Stimulated activated CD8-positive, alpha-beta memory T cell treated with anti-CD3 and anti-CD28 coated beads, Interleukin-4, amount 100 ng/mL, for 48 hours (primary cell): ENCODE results near the gene GRIK1.
"Not testable (repeated sequence)": the region's sequence is repeated elsewhere in the genome, so short reads cannot be mapped to it uniquely, and the experiment has no call there.

Source experiments
- DNase-seq: peaks from one replicate; pipeline ENCODE4 v3.0.0-alpha.2; 2020

The GRIK1 gene

DNA sequence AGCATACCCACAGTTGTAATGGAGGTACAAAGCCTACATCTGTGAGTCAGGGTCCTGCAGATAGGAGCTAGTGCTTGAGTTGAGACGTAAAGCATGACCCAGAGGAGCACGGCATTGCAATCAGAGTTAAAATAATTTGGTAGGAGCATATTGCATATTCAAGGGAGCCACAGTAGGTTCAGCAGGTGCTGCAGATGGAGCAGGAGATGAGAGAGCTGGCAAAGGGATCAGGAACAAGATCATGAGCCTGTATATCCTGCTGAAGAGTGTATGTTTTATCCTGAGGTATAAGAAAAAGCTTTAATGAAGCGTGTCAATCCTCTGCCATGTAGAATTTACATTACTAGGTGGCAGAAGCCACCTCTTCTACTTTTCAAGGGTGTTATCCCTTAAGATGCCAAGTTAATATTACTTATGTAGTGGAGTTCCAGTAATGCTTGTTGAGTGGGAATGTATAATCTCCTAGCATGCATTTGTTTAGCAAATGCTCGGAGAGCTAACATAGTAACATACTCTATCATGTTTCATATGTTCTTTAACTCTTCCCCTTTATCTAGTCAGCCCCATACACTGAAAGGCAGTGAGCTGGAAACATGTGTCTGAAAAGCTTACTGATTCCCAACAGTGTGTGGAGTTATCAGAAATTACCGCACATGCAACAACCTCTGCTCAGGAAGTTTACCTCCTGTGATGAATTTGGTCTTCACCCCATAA lies 300.3 kb downstream of the GRIK1 start:
- DNase-seq = no peak

GRCh38 chr21:29638761-29639327 lies 301.0 kb downstream of the GRIK1 start:
- DNase-seq = no peak

DNA sequence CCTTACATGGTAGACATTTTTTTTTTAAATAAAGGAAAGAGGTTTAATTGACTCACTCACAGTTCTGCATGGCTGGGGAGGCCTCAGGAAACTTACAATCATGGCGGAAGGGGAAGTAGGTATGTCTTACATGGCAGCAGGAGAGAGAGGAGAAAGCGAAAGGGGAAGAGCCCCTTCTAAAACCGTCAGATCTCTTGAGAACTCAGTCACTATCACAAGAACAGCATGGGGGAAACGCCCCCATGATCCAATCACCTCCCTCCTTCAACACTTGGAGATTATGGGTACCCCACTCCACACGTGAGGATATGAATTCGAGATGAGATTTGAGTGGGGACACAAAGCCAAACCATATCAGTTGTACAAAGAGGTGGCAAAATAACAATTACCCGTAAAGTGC lies 301.7 kb downstream of the GRIK1 start:
- DNase-seq = no peak

- DNase-seq = no peak
Measured at GRCh38 chr21:29637553-29637952, 302.2 kb downstream of the GRIK1 start.

DNA sequence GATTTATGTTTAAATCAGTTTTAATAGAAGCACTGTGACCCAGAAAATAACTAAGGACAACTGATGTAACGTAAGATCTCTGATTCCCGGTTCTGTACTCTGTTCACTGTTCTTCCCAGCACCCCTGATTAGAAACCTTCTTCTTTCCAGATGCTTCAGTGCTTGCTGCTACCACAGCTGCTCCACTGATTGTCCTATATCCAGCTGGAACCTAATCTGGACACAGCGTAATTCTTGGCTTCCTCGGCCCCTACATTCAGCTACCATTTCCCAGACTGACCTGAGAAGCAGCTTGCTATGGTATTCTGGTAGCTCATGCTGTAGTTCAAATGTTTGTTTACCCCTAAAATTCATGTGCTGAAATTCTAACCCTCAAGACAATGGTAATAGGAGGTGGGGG lies 302.7 kb downstream of the GRIK1 start:
- no peak for DNase-seq

DNA sequence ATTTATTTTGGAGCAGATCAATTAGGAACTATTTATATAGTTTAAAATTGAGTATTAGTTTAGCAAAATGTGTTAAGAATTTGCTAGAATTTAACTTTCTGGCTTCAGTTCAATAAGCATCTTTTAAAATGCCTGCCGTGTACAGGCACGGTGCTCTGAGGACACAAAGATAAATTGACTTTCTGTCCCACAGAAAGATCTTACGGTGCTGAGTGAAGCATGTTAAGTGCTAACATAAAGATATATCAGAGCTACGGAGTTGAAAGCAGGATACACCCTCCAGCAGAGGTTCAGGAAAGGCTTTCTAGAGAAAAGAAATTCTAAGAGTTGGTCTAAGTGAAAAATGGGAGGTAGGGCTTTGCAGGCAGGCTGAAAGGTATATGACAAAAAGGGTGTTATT lies 305.4 kb downstream of the GRIK1 start:
- no peak for DNase-seq

GRCh38 chr21:29633756-29634155 lies 306.0 kb downstream of the GRIK1 start:
- no peak for DNase-seq

DNA sequence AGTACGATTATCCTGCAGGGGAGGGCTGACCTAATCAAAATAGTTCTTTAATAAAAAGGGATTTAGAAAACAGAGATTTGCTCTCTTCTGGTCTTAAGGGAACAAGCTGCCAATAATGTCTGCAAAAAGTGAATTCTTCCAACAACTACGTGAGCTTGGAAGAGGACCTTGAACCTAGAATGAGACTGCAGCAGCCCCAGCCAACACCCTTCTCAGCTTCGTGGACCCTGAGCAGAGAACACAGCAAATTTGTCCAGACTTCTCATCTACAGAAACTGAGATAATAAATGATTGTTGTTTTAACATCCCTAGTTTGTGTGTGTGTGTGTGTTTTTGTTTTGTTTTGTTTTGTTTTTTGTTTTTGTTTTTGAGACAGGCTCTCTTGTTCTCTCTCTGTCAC lies 309.4 kb downstream of the GRIK1 start:
- DNase-seq = no peak

DNA sequence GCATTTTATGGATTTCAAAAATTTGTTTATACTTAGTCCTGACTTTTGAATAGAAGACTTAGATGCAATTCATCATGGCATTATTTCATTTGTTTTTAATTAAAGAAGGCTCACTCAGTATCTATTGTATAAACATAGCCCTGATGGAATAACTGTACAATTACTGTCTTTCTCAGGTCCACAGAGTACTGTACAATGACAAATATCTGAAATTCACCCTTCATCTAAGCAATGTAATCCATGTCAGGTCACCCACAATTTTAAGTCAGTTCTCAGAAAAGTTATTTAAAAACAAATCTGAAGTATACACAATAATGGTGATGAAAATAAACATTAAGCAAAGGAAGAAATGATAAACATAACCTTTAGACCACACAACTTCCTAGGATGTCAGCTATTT lies 311.9 kb downstream of the GRIK1 start:
- DNase-seq = no peak

GRCh38 chr21:29626801-29627470 lies 312.9 kb downstream of the GRIK1 start:
- no peak for DNase-seq

DNA sequence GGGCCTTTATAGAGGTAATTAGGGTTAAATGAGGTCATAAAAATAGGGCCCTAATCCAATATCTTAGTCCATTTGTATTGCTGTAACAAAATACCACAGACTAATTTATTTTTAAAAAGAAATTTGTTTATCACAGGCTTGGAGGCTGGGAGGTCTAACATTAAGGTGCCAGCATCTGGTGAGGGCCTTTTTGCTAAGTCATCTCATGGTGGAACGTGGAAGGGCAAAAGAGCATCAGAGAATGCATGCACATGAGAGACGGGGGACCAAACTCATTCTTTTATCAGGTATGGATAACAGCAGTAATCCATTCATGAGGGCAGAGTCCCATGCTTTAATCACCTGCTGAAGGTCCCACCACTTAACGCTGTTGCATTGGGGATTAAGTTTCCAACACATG lies 313.8 kb downstream of the GRIK1 start:
- no peak for DNase-seq

DNA sequence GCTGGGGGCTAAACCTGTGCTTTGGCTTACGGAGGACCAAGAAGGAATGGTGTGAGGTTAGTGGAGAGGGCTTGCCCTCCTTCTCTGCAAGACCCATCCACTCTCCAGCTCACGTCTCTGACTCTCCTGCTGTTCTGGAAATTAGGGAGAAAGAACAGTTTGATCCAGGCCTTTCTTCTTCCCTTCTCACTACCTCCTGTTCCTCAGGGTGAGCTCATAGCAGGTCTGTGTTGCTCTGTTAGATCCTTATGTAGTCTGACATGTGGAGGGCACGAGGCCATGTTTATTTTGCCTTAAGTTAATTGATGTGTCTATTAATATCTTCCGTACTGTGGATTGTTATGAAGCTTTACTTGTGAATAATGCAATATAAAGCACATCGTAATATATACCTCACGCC lies 315.0 kb downstream of the GRIK1 start:
- no peak for DNase-seq

DNA sequence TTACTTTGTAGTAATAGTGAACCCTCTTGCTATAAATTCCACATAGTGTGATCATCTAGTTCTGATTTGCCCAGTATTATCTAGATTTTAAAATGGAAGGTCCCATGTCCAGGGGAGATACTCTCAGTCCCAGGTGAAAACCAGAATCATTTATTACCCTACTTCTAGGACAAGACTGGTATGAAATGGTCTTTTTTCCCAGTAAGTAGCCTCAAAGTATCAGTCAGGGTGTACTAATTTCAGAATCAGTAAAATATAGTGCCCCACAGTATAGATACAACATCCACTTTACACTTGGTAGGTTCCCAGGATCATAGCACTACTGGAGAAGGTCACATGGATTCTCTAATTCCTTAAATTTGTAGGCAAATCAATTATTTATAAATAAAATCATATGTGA lies 318.3 kb downstream of the GRIK1 start:
- DNase-seq = no peak

GRCh38 chr21:29616209-29616751 lies 323.5 kb downstream of the GRIK1 start:
- no peak for DNase-seq

DNA sequence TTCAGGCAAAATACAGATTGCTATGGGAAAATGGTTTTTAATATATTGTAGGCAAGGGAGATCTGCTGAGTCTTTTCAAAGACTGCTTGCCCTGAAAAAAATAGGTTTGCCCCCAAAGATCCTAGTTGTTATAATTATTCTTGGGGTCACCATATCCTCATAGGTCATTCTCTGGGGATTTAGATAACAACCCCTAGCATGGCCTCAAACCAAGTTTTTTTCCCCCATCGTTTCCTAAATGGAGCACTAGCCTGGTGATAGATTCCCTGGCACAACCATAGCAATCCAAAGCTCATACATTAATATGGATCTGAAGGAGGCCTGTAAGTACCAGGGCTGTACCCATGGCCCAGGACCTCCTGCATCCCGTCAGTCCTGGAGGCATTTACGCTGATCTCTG lies 325.9 kb downstream of the GRIK1 start:
- DNase-seq = no peak

GRCh38 chr21:29613021-29613420 lies 326.8 kb downstream of the GRIK1 start:
- DNase-seq = no peak

GRCh38 chr21:29610779-29611360 lies 328.9 kb downstream of the GRIK1 start:
- no peak for DNase-seq

- DNase-seq = no peak
Measured at GRCh38 chr21:29606613-29607012, 333.2 kb downstream of the GRIK1 start.

DNA sequence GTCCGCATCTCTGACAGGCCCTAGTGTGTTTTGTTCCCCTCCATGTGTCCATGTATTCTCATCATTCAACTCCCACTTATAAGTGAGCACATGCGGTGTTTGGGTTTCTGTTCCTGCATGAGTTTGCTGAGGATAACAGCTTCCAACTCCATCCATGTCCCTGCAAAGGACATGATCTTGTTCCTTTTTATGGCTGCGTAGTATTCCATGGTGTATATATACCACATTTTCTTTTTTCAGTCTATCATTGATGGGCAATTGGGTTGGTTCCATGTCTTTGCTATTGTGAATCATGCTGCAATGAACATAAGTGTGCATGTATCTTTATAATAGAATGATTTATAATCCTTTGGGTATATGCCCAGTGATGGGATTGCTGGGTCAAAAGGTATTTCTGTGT lies 334.6 kb downstream of the GRIK1 start:
- not testable (repeated sequence) for DNase-seq

- DNase-seq = no peak
Measured at GRCh38 chr21:29604076-29604475, 335.7 kb downstream of the GRIK1 start.

- DNase-seq = no peak
Measured at GRCh38 chr21:29601047-29601446, 338.7 kb downstream of the GRIK1 start.

- no peak for DNase-seq
Measured at GRCh38 chr21:29586696-29587095, 353.1 kb downstream of the GRIK1 start.

DNA sequence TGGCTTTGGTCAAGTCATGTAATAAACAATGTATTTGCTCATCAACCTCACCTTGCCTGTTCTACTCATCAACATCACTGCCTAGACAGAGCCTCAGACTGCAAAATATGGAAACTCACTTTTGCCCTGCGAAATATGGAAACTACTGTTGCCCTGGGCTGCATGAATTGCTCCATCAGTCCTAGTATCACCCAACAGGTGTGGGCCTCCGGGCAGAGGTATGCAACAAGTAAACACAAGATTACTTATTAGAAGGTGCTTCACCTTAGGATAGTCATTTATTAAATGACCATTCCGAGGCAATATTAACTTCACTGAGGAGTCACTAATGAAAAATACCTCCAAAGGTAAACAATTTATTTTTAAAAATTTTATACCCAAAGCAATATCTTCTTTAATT lies 354.3 kb downstream of the GRIK1 start:
- no peak for DNase-seq

GRCh38 chr21:29583424-29583924 lies 356.3 kb downstream of the GRIK1 start:
- DNase-seq = no peak
